Peyer's patch (tissue), 4 donors: Measurements from ENCODE around the gene KRTAP10-11.

Experiments used
- CTCF ChIP-seq, 6 experiments: fragments of 450-650 bp in 4 of 6; fragments of 200-600 bp in 2 of 6; sonication (generic) in 1 of 6; IDR thresholded peaks; one replicate each; pipeline ENCODE4 v1.5.1; 2017 to 2019; ENCODE audit warnings: antibody characterized with exemption in 6 of 6, mild to moderate bottlenecking in 3 of 6, moderate library complexity in 1 of 6
- POLR2A ChIP-seq, 2 donors: fragments of 450-650 bp; IDR thresholded peaks; one replicate each; pipeline ENCODE4 v1.5.1; 2017; ENCODE audit warnings: antibody characterized with exemption in 2 of 2, mild to moderate bottlenecking in 2 of 2, moderate library complexity in 2 of 2

DNA sequence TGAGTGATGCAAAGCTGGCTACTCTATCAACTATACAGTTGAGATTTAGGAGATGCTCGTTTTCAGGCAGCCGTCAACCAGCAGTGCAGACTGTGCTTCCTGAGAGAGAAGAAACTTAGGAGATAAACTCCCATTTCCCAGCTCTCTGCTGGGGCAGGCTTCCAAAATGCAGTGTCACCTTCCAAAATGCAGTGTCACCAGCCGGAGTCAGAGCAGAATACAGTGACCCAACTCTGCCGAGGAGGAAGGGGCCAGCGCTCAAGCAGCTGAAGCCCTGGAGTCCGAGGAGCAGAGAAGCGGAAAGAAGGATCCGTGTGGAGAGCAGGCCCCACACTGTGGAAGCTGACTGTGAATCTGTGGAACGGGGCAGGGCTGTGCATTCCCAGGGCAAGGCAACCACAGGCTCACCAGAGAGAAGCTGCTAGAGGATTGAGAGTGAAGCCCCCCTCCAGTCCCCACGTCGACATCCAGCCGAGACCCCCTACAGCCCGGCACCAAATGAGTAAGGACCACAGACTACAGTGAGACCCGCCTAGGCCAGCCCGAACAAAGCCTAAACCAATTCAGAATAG, 36.5 kb downstream of the KRTAP10-11 start:
- TF ChIP-seq CTCF (IDR thresholded peaks at IDR 0.05) (no peak), POLR2A (IDR thresholded peaks at IDR 0.05) (no peak)
